Astrocyte of the spinal cord (primary cell): ENCODE data around the gene WDR5B.
"Not testable (repeated sequence)": the region's sequence is repeated elsewhere in the genome, so short reads cannot be mapped to it uniquely, and the experiment has no call there.

Source experiments
- DNase-seq: peaks from one replicate; pipeline ENCODE4 v3.0.0; 2011; ENCODE audit warnings: low read depth, low spot score
- H3K4me3 ChIP-seq: 2 replicates; pipeline ENCODE4 v1.5.1; 2011; ENCODE audit warnings: low read depth, mild to moderate bottlenecking, low read length, moderate library complexity
- CTCF ChIP-seq: IDR thresholded peaks from 2 replicates; pipeline ENCODE4 v1.5.1; 2012; ENCODE audit warnings: low read depth, mild to moderate bottlenecking, low read length, inconsistent platforms
- in situ Hi-C: cut with HindIII; loops from 2 replicates; pipeline ENCODE4 v1.10.0; 2017; ENCODE audit warnings: low sequenced_read_pairs

The WDR5B gene

DNA sequence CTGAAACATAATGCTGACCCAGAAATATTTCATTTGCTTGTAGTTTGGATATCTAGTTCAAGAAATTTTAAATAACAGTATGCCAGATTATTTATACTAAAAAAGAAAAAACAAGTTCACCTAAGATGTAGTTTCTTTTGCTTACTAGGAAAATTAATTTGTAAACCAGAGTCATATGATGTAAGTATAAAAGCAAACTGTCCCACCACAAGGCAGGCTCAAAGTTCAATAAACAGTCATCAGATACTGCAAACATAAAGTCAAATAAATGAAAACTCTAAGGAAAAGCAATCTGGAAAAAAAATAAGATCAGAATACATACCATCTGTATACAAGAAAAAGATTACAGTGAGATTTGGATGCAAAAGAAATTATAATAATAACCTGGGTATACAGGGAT is 40.2 kb upstream of the WDR5B start:
- DNase-seq, result no peak
- no peak overlapping the region for H3K4me3 ChIP-seq
- in situ Hi-C loops, result no loop called here
- TF ChIP-seq CTCF, result no peak

DNA sequence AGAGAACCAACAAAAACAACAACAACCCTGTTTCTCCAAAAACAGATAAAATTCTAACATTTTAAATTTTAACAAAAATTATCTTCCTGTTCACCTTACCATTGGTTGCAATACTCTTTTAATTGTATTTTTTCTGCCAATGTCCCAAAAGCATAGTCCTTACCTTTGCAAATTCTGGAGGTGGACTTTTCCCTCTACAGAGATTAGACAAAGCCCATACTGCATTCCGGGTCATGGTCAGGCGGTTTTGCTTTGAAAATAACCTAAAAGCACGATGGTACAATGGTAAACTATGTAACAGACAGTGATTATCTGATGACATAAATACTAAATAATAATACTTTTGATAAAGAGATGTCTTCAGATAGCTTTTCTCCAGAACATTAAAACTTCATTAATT is 35.5 kb upstream of the WDR5B start:
- in situ Hi-C loops, result no loop called here
- H3K4me3 ChIP-seq, result no peak overlapping the region
- no peak for TF ChIP-seq CTCF
- no peak for DNase-seq

- in situ Hi-C loops, DNase-seq, H3K4me3 ChIP-seq: not testable (repeated sequence)
Observed at GRCh38 chr3:122448218-122448617, 32.4 kb upstream of the WDR5B start.

- in situ Hi-C loops, H3K4me3 ChIP-seq, DNase-seq: not testable (repeated sequence)
Observed at GRCh38 chr3:122444491-122444887, 28.6 kb upstream of the WDR5B start.

DNA sequence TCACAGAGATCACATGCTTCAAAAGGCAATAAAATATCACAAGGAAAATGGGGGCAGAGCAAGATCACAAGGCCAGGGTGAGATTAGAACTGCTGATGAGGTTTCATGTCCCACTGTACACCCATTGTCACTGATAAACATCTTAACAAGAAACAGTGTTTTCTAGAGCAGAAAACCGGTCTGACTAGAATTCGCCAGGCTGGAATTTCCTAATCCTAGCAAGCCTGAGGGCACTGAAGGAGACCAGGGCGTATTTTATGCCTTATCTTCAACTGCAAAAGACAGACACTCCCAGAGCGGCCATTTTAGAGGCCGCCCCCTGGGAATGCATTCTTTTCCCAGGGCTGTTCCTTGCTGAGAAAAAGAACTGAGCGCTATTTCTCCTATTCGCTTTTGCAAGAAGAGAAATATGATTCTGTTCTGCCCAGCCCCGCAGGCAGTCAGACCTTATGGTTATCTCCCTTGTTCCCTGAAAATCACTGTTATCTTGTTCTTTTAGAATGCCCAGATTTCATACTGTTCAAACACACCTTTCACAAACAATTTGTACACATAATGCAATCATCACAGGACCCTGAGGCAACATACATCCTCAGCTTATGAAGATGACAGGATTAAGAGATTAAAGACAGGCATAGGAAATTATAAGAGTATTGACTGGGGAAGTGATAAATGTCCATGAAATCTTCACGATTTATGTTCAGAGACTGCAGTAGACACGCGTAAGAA is 28.1 kb upstream of the WDR5B start:
- DNase-seq, H3K4me3 ChIP-seq, in situ Hi-C loops: not testable (repeated sequence)

DNA sequence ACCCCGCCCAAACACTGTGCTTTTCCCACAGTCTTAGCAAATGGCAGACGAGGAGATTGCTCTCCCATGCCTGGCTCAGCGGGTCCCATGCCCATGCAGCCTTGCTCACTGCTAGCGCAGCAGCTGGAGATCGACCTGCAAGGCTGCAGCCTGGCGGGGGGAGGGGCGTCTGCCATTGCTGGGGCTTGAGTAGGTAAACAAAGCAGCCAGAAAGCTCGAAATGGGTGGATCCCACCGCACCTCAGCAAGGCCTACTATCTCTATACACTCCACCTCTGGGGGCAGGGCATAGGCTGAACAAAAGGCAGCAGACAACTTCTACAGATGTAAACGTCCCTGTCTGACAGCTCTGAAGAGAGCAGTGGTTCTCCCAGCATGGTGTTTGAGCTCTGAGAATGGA is 27.2 kb upstream of the WDR5B start:
- no peak overlapping the region for H3K4me3 ChIP-seq
- no peak for TF ChIP-seq CTCF
- in situ Hi-C loops, result no loop called here
- DNase-seq, result no peak

GRCh38 chr3:122435950-122436349 is 20.1 kb upstream of the WDR5B start:
- TF ChIP-seq CTCF, result no peak
- DNase-seq, result no peak
- in situ Hi-C loops, result no loop called here

DNA sequence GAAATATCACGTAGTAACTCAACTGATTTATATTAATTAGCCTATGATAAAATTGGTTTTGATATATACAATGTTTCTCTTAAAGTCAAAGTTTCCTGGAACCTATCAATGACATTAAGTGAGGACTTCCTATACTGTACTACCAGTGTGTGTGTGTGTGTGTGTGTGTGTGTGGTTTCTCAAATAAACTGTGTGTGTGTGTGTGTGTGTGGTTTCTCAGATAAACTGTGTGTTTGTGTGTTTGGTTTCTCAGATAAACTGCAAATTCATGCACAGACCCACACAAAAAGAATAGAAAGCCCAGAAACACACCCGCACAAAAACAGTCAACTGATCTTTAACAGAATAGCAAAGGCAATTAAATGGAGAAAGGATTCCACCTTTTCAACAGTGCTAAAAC is 14.5 kb upstream of the WDR5B start:
- no peak overlapping the region for H3K4me3 ChIP-seq
- no peak for DNase-seq
- in situ Hi-C loops, result no loop called here
- no peak for TF ChIP-seq CTCF

More at GRCh38 chr3:122435950-122436349, 20.1 kb upstream of the WDR5B start:
- no peak overlapping the region for H3K4me3 ChIP-seq
